AG09309 (cell line): ENCODE measurements around the gene SNN.

Source experiments
- DNase-seq: peaks from one replicate; pipeline ENCODE4 v3.0.0-alpha.2; 2010; ENCODE audit warnings: low read depth
- H3K4me3 ChIP-seq: 2 replicates; pipeline ENCODE4 v1.5.1; 2011; ENCODE audit warnings: mild to moderate bottlenecking, low read depth, low read length, moderate library complexity; ENCODE audit not compliant: control insufficient read depth
- TF ChIP-seq, protein P1 (sequence below): IDR thresholded peaks from 2 replicates; pipeline ENCODE4 v1.5.1; 2011; ENCODE audit warnings: mild to moderate bottlenecking, low read depth, low read length, inconsistent platforms; ENCODE audit not compliant: insufficient read depth, control insufficient read depth; ENCODE audit errors: missing control alignments

Gene SNN

GRCh38 chr16:11675561-11676511, 7.6 kb downstream of the SNN start:
- TF ChIP-seq, protein P1, sequence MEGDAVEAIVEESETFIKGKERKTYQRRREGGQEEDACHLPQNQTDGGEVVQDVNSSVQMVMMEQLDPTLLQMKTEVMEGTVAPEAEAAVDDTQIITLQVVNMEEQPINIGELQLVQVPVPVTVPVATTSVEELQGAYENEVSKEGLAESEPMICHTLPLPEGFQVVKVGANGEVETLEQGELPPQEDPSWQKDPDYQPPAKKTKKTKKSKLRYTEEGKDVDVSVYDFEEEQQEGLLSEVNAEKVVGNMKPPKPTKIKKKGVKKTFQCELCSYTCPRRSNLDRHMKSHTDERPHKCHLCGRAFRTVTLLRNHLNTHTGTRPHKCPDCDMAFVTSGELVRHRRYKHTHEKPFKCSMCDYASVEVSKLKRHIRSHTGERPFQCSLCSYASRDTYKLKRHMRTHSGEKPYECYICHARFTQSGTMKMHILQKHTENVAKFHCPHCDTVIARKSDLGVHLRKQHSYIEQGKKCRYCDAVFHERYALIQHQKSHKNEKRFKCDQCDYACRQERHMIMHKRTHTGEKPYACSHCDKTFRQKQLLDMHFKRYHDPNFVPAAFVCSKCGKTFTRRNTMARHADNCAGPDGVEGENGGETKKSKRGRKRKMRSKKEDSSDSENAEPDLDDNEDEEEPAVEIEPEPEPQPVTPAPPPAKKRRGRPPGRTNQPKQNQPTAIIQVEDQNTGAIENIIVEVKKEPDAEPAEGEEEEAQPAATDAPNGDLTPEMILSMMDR, result no peak
- no peak for DNase-seq
- H3K4me3 ChIP-seq, result no peak overlapping the region

GRCh38 chr16:11676799-11677198, 8.5 kb downstream of the SNN start:
- H3K4me3 ChIP-seq, result no peak overlapping the region
- TF ChIP-seq, protein P1, result no peak
- DNase-seq, result no peak

DNA sequence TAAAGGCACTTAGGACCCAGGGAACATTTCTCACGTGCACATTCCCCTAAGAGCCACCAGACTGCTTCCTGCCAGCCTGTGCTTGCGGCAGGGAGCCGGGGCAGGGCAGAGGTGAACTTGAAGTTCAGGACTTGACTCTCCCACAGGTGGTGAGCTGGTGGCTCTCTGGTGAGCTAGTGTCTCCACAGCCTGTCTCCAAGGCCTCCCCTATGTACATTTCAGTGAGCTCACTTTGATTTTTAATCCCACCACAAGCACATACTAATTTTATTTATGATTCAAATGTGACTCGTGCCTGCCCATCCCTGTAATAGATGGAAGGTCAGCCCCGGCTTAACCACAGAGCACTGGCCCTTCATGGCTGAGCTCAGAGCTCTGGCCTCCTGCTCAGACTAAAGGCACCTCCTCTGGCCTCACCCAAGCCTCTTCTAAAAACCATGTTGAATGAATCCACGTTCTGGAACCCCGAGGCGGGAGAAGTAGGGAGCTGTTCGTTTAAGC, 9.2 kb downstream of the SNN start:
- H3K4me3 ChIP-seq, result no peak overlapping the region
- TF ChIP-seq, protein P1, result no peak
- no peak for DNase-seq

- no peak for DNase-seq
- H3K4me3 ChIP-seq, result no peak overlapping the region
- TF ChIP-seq, protein P1, result no peak
These were observed 10.0 kb downstream of the SNN start for GRCh38 chr16:11677959-11678881.

GRCh38 chr16:11679250-11679649, 11.0 kb downstream of the SNN start:
- DNase-seq, result no peak
- TF ChIP-seq, protein P1, result no peak
- H3K4me3 ChIP-seq, result no peak overlapping the region
